Activated naive CD8-positive, alpha-beta T cell treated with anti-CD3 and anti-CD28 coated beads for 36 hours (primary cell): ENCODE data around the gene B3GAT2. TPM values are rescaled to one million over a fixed set of nuclear protein-coding genes. Genes with fewer than 3 reads are reported as not detected.

ENCODE experiments used
- DNase-seq: peaks from one replicate; pipeline ENCODE4 v3.0.0; 2021
- H3K27ac Mint-ChIP-seq: one replicate; pipeline ENCODE4 v1.8.0; 2022; ENCODE audit warnings: mild to moderate bottlenecking, moderate library complexity, mixed read lengths
- H3K27me3 Mint-ChIP-seq: one replicate; pipeline ENCODE4 v1.8.0; 2022; ENCODE audit warnings: mild to moderate bottlenecking, mixed read lengths
- H3K36me3 Mint-ChIP-seq: one replicate; pipeline ENCODE4 v1.8.0; 2021; ENCODE audit warnings: mild to moderate bottlenecking, mixed read lengths
- H3K4me1 Mint-ChIP-seq: one replicate; pipeline ENCODE4 v1.8.0; 2021; ENCODE audit warnings: mixed read lengths
- H3K4me3 Mint-ChIP-seq: one replicate; pipeline ENCODE4 v1.8.0; 2022; ENCODE audit warnings: mild to moderate bottlenecking, moderate library complexity, mixed read lengths
- H3K9me3 Mint-ChIP-seq: one replicate; pipeline ENCODE4 v1.8.0; 2022; ENCODE audit warnings: mixed read lengths
- total RNA-seq, 2 experiments: library from RNA; stranded (reverse); gene quantifications; one replicate each; pipeline ENCODE4 v1.2.3, GENCODE V29; 2021

B3GAT2 gene, protein sequence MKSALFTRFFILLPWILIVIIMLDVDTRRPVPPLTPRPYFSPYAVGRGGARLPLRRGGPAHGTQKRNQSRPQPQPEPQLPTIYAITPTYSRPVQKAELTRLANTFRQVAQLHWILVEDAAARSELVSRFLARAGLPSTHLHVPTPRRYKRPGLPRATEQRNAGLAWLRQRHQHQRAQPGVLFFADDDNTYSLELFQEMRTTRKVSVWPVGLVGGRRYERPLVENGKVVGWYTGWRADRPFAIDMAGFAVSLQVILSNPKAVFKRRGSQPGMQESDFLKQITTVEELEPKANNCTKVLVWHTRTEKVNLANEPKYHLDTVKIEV
- total RNA-seq, result under 1 TPM in 1 of 2 experiments, not detected in 1; 0.06 TPM

DNA sequence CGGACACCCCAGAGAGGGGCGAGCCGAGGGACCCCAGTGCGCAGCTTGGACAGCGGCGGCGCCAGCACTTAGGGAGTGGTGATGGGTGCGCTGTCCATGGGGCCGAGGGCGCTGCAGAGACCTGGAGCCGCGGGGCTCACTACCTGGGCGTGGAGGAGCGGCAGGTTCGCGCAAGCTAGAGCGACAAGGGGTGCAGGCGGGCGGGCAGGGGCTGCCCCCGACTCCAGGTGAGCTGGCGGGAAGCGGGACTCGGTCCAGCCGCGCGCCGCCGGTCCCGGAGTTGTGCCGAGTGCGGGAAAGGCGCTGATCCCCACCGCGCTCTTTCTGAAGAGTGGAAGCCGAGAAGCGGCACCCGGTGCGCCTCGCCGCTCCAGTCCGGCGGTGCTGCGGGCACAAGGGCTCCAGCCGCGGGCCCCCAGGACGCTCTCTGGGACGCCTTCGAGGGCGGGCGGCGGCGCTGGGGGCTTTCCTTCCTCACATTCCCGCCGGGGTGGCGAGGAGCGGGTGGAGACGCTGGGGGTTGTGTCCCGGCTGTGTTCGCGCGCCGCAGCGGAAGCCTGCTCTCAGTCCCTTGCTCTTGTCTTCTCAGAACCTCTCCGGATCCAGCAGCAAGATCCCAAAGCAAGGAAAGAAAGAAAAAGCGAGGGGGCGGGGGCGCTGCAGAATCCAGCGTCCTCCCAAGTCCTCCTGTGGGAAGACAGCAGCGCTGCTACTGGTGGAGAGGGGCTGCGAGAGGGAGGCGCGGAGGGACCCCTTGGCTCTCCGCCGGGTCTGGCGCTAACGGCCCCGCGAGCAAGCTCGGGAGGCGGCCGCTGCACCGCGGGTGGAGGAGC lies at the start of gene B3GAT2:
B3GAT2 (minus strand) TSS at position 610 of the 833 bp plus-strand sequence. CDS start 631 bp downstream, outside the sequence.
- H3K27ac Mint-ChIP-seq, result no peak within 1 kb of the TSS
- H3K36me3 Mint-ChIP-seq, result no peaks in the 10 kb centered on the region
- H3K4me3 Mint-ChIP-seq, result peak within 1 kb of the TSS; percentile 74
- DNase-seq, result peak; percentile 8
- peaks cover 8% of the 10 kb centered on the region for H3K4me1 Mint-ChIP-seq
- H3K9me3 Mint-ChIP-seq, result no peaks in the 10 kb centered on the region
- H3K27me3 Mint-ChIP-seq, result peaks cover 60% of the 10 kb centered on the region

DNA sequence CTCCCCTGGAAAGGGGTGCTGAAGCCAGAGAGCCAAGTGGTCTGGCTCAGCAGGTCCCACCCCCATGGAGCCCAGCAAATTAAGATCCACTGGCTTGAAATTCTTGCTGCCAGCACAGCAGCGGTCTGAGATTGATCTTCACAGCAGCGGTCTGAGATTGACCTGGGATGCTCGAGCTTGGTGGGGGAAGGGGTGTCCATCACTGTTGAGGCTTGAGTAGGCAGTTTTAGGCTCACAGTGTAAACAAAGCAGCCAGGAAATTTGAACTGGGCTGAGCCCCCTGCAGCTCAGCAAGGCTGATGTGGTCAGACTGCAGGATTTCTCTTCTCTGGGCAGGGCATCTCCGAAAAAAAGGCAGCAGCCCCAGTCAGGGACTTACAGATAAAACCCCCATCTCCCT lies 41.3 kb upstream of the B3GAT2 start:
- no peak overlapping the region for H3K4me3 Mint-ChIP-seq
- H3K4me1 Mint-ChIP-seq, result no peaks in the 10 kb centered on the region
- no peak for DNase-seq
- H3K27ac Mint-ChIP-seq, result no peak overlapping the region
- peaks cover 26% of the 10 kb centered on the region for H3K27me3 Mint-ChIP-seq
- no peaks in the 10 kb centered on the region for H3K36me3 Mint-ChIP-seq
- peaks cover under 1% of the 10 kb centered on the region for H3K9me3 Mint-ChIP-seq

DNA sequence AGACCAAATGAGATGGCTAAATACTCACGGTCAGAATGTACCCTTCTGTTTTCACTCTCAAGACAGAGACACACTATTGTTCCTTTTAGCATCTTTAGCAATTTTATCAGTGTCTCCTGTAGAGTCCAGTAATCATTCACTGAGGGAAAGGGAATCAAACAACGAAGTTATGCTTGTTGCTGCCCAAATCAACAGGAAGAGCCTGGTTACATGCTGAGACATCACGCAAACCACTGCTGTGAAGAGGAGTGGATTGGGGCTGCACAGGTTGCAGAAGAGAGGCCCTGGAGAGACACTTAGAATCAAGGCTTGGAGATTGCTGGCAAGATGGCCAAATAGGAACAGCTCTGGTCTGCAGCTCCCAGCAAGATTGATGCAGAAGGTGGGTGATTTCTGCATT lies 40.5 kb upstream of the B3GAT2 start:
- Mint-ChIP-seq H3K27ac (no peak overlapping the region), H3K27me3 (peaks cover 29% of the 10 kb centered on the region), H3K4me3 (no peak overlapping the region), H3K4me1 (no peaks in the 10 kb centered on the region), H3K9me3 (no peaks in the 10 kb centered on the region), H3K36me3 (no peaks in the 10 kb centered on the region)
- DNase-seq, result no peak

DNA sequence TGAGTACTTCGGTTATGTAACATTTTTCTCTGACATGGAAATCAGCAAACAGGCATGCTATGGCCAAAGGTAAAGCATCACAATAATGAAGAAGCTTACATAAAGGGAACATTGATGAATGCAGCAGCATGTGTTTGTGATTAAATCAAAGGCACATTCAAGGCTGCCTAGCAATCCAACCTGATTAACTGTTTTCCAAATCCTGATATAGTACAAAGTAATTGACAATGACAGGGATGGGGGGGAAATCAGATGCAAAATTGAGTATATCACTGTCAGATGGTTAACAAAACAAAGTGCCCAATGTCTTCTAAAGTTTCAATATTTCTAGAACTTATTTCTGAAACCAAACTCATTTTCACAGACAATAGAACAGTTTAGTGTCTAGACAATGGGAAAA lies 39.2 kb upstream of the B3GAT2 start:
- Mint-ChIP-seq H3K4me1 (no peaks in the 10 kb centered on the region), H3K27ac (no peak overlapping the region), H3K36me3 (no peaks in the 10 kb centered on the region), H3K27me3 (peaks cover 23% of the 10 kb centered on the region), H3K9me3 (no peaks in the 10 kb centered on the region), H3K4me3 (no peak overlapping the region)
- no peak for DNase-seq

DNA sequence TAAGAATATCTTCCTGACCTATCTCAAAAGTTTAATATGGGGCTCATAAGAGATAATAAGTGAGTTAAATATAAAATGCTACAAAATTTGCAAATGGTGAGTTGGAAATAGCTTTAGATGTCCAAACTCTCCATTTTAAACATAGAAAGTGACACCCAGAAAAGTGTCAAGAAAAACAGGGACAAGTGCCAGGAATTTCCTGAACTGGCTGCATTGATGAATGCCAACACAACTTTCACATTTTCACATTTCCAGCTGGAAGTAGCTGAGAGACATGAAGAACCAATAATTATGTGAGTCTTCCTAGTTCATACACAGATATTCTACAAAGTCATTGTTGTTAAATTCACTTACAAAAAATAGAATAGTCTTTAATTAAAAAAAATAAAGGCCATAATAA lies 38.6 kb upstream of the B3GAT2 start:
- Mint-ChIP-seq H3K36me3 (no peaks in the 10 kb centered on the region), H3K4me3 (no peak overlapping the region), H3K9me3 (no peaks in the 10 kb centered on the region), H3K4me1 (no peaks in the 10 kb centered on the region), H3K27ac (no peak overlapping the region), H3K27me3 (peaks cover 19% of the 10 kb centered on the region)
- DNase-seq, result no peak

DNA sequence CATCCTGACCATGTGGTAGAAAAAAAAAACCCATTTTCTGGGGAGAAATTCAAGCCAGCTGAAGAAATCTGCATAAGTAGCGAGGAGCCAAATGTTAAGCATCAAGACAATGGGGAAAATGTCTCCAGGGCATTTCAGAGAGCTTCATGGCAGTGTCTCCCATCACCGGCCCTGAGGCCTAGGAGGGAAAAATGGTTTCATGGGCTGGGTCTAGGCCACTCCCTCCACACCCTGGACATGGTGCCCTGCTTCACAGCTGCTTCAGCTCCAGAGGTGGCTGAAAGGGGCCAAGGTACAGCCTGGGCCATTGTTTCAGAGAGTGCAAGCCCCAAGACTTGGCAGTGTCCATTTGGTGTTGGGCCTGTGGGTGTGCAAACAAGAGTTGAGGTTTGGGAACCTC lies 34.4 kb upstream of the B3GAT2 start:
- DNase-seq, result no peak
- Mint-ChIP-seq H3K36me3 (no peaks in the 10 kb centered on the region), H3K27ac (no peak overlapping the region), H3K4me1 (no peaks in the 10 kb centered on the region), H3K27me3 (peaks cover 19% of the 10 kb centered on the region), H3K4me3 (no peak overlapping the region), H3K9me3 (no peaks in the 10 kb centered on the region)

DNA sequence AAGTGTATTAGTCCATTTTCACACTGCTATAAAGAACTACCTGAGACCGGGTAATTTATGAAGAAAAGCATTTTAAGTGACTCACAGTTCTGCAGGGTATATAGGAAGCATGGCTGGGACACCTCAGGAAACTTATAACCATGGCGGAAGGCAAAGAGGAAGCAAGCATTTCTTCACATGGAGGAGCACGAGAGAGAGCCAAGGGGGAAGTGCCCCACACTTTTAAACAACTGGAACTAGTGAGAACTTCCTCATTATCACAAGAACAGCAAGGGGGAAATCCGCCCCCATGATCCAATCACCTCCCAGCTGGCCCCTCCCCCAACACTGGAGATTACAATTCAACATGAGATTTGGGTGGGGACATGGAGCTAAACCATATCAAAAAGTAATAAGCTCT lies 28.3 kb upstream of the B3GAT2 start:
- H3K27me3 Mint-ChIP-seq, result peaks cover 15% of the 10 kb centered on the region
- no peaks in the 10 kb centered on the region for H3K36me3 Mint-ChIP-seq
- H3K27ac Mint-ChIP-seq, result no peak overlapping the region
- H3K4me1 Mint-ChIP-seq, result no peaks in the 10 kb centered on the region
- DNase-seq, result no peak
- no peaks in the 10 kb centered on the region for H3K9me3 Mint-ChIP-seq
- H3K4me3 Mint-ChIP-seq, result no peak overlapping the region

DNA sequence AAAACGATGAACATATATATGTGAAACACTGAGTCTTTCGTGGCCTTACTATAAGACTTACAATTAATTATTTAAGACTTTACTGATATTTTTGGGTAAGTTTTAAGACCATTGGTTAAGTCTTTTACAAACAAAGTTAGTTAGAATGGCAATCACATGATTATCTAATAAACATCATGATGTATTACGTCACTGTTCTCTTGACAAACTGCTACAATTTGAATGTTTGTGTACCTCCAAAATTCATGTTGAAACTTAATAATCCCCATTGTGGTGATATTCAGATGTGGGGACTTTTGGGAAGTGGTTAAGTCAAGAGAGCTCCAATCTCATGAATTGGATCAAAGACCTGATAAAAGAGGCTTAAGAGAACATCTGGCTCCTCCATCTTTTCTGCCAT lies 25.9 kb upstream of the B3GAT2 start:
- H3K27ac Mint-ChIP-seq, result no peak overlapping the region
- no peaks in the 10 kb centered on the region for H3K36me3 Mint-ChIP-seq
- H3K27me3 Mint-ChIP-seq, result peaks cover 11% of the 10 kb centered on the region
- DNase-seq, result no peak
- H3K4me1 Mint-ChIP-seq, result no peaks in the 10 kb centered on the region
- peaks cover 2% of the 10 kb centered on the region for H3K9me3 Mint-ChIP-seq
- H3K4me3 Mint-ChIP-seq, result no peak overlapping the region

DNA sequence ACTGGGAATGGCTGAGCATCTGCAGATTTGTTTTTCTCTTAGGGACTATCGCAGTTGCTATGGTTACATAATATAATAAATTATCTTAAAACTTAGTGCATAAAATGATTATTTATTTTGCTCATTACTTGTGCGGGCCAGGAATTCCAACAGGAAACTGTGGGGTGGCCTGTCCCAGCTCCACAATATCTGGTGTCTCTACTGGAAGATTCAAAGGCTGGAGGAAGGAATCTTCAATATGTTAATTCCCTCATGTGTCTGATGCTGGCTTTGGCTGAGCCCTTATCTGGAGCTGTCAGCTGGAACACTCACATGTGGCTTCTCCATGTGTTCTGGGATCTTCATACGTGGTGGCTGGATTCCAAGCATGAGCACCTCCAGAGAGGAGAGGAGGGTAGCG lies 23.9 kb upstream of the B3GAT2 start:
- peaks cover 8% of the 10 kb centered on the region for H3K27me3 Mint-ChIP-seq
- H3K9me3 Mint-ChIP-seq, result peaks cover 2% of the 10 kb centered on the region
- H3K36me3 Mint-ChIP-seq, result no peaks in the 10 kb centered on the region
- no peaks in the 10 kb centered on the region for H3K4me1 Mint-ChIP-seq
- no peak overlapping the region for H3K27ac Mint-ChIP-seq
- no peak overlapping the region for H3K4me3 Mint-ChIP-seq
- DNase-seq, result no peak

DNA sequence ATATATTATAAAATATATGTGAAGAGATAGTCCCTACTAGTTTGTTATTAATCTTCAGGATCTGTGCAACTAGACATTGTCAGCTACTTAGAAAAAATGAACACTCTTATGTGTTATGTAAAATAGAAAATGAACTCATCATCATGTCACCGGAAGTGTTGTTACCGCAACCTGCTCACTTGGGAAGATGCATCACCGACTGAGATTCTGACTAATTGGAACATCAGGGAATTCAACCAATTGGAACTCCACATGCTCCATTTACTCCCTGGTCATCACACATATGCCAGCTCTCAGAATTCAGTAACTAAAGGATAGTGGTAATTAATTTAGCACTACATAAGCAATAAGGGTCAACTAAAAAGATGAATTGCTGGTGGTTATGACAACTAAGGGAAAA lies 16.7 kb upstream of the B3GAT2 start:
- Mint-ChIP-seq H3K36me3 (no peaks in the 10 kb centered on the region), H3K27ac (no peak overlapping the region), H3K4me3 (no peak overlapping the region)

DNA sequence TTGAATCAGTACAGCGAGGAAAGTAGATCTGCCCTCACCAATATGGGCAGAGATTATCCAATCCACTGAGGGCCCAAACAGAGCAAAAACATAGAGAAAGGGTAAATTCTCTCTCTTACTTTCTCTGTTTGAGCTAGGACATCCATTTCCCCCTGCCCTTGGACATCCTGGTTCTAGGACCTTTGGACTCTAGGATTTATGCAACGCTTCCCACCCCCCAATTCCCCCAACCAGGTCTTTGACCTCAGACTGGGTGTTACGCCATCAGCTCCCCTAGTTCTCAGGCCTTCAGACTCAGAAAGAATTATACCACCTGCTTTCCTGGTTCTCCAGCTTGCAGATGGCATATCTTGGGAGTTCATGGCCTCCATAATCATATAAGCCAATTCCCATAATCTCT lies 10.2 kb upstream of the B3GAT2 start:
- no peaks in the 10 kb centered on the region for H3K4me1 Mint-ChIP-seq
- no peak overlapping the region for H3K4me3 Mint-ChIP-seq
- DNase-seq, result no peak
- no peaks in the 10 kb centered on the region for H3K36me3 Mint-ChIP-seq
- no peaks in the 10 kb centered on the region for H3K9me3 Mint-ChIP-seq
- no peaks in the 10 kb centered on the region for H3K27me3 Mint-ChIP-seq
- H3K27ac Mint-ChIP-seq, result no peak overlapping the region

More for the DNA sequence above, 16.7 kb upstream of the B3GAT2 start:
- peaks cover 21% of the 10 kb centered on the region for H3K27me3 Mint-ChIP-seq
- DNase-seq, result no peak
- H3K4me1 Mint-ChIP-seq, result no peaks in the 10 kb centered on the region
- peaks cover 3% of the 10 kb centered on the region for H3K9me3 Mint-ChIP-seq

DNA sequence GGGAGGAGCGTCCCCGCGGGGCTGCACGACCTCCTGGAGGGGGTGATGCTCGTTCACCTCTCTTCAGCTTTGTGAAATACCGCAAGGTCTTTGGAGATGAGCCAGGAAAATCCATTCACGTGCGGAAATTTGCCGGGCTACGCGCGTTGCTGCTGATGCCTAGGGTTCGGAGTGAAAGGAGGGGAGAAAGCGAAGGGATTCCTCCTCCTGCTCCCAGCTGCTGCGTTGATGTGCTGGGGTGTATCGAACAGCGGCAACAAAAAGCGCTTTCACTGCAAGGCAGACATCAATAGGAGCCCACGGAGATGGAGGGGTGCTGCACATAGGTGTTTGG lies 391 bp upstream of the B3GAT2 start:
- Mint-ChIP-seq H3K36me3 (no peaks in the 10 kb centered on the region), H3K27ac (no peak overlapping the region), H3K4me1 (peaks cover 8% of the 10 kb centered on the region), H3K27me3 (peaks cover 60% of the 10 kb centered on the region), H3K4me3 (peak overlapping the region; percentile 35), H3K9me3 (no peaks in the 10 kb centered on the region)
- DNase-seq, result peak; percentile 10

DNA sequence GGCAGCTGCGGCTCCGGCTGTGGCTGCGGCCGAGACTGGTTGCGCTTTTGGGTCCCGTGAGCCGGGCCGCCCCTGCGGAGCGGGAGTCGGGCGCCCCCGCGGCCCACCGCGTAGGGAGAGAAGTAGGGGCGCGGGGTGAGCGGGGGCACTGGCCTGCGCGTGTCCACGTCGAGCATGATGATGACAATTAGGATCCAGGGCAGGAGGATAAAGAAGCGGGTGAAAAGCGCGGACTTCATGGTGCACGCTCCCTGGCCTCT lies 739 bp downstream of the B3GAT2 start:
- H3K27ac Mint-ChIP-seq, result no peak overlapping the region
- H3K4me1 Mint-ChIP-seq, result peaks cover 8% of the 10 kb centered on the region
- no peak for DNase-seq
- H3K36me3 Mint-ChIP-seq, result no peaks in the 10 kb centered on the region
- H3K4me3 Mint-ChIP-seq, result peak overlapping the region; percentile 74
- no peaks in the 10 kb centered on the region for H3K9me3 Mint-ChIP-seq
- peaks cover 60% of the 10 kb centered on the region for H3K27me3 Mint-ChIP-seq

DNA sequence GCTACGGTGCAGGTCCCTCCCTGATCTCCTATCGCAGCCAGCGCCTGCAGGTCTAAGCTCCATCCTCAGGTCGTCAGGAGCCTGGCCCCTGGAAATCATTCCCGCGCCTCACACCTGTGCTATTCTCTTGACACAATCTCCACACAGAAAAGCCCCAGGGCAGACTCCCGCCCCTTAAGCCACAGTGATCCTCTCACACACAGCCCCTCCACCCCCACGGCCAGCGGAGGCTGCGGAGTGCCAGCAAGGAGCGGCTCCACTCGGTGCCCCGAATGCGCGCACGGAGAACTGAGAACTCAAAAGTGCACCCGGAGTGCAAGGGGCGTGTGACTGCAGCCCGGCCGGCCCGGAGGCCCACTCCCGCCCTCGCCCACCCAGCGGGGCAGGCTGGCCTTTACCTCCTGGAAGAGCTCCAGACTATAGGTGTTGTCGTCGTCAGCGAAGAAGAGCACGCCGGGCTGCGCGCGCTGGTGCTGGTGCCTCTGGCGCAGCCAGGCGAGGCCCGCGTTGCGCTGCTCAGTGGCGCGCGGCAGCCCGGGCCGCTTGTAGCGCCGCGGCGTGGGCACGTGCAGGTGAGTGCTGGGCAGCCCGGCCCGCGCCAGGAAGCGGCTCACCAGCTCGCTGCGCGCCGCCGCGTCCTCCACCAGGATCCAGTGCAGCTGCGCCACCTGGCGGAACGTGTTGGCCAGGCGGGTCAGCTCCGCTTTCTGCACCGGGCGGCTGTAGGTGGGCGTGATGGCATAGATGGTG lies 1.2 kb downstream of the B3GAT2 start:
- peak; percentile 87 for DNase-seq
- H3K36me3 Mint-ChIP-seq, result no peaks in the 10 kb centered on the region
- peaks cover 60% of the 10 kb centered on the region for H3K27me3 Mint-ChIP-seq
- H3K27ac Mint-ChIP-seq, result no peak overlapping the region
- no peaks in the 10 kb centered on the region for H3K9me3 Mint-ChIP-seq
- H3K4me1 Mint-ChIP-seq, result peaks cover 8% of the 10 kb centered on the region
- H3K4me3 Mint-ChIP-seq, result peak overlapping the region; percentile 74

DNA sequence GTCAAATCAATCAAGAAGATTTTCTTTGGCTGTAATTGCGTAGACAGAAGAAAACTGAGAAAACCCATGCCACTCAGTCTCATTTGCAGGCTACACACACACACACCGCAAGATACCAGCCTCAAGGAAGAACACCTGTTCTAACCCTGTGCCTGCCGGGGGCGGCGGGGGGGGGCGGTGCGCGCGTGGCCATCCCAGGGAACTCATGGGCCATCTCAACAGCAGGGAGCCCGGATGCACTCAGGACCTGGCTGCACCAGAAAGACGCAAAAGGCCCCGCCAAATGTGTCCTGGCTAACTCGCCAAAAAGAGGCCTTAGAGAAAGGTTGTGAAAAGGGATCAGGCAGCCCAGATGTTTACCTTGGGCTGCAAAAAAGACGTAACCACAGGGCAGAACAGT lies 2.1 kb downstream of the B3GAT2 start:
- no peak for DNase-seq
- H3K27me3 Mint-ChIP-seq, result peaks cover 56% of the 10 kb centered on the region
- H3K4me3 Mint-ChIP-seq, result no peak overlapping the region
- no peak overlapping the region for H3K27ac Mint-ChIP-seq
- no peaks in the 10 kb centered on the region for H3K36me3 Mint-ChIP-seq
- H3K4me1 Mint-ChIP-seq, result peaks cover 8% of the 10 kb centered on the region
- no peaks in the 10 kb centered on the region for H3K9me3 Mint-ChIP-seq
